ENCODE results near the gene USP32.

GRCh38 chr17:60372790-60373483, 19.0 kb downstream of the USP32 start:
- TF ChIP-seq RARB (CRISPR knock-in tag; IDR thresholded peaks at IDR 0.05) = no peak
- TF ChIP-seq TCF4 (CRISPR knock-in tag; IDR thresholded peaks at IDR 0.05; ENCODE audit: borderline replicate concordance) = no peak
- no peak for TF ChIP-seq ZNF8 (CRISPR knock-in tag; IDR thresholded peaks at IDR 0.05)
- no peak for TF ChIP-seq PATZ1 (CRISPR knock-in tag; IDR thresholded peaks at IDR 0.05; ENCODE audit: borderline replicate concordance)
- no peak for TF ChIP-seq ZFP3 (CRISPR knock-in tag; IDR thresholded peaks at IDR 0.05)
